ENCODE measurements around the gene POLR3E.

DNA sequence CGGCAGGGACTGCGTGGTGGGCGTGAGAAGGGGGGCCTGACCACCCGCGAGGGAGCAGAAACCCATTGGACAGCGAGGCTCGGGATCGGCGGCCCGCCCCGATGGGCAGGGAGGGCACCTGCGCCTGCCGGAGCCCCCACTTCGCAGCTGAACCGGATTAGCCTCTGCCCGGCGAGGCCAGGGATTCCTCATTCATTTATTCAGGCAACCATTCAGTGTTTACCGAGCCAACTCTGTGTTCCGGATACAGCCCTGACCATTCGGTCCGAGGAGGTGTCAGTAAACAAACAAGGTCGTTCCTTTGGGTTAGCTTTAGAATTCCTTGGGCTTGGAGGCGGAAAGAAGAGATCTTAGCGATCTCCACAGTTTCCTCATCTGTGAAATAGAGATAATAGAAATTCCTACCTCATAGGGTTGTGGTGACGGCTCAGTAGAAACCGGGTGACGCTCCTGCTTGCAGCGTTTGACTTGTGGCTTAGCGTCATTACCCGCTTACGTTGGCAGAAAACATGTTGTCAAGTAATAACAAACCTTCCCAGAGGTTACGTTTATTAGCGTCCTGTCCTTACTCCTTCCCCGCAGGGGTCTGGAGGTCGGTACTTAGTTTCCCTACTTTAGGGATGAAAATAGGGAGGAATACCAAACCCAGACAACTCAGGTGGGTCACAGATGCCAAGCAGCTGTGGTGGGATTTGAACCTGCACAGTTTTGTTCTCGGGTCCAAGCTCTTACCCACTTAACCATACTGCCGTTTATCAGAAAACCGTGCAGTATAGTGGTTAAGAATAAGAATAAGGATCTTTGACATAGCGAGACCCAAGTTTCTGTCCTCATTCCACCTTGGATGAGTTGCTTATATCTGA is 893 bp downstream of the POLR3E start:
- TF ChIP-seq, protein P1, sequence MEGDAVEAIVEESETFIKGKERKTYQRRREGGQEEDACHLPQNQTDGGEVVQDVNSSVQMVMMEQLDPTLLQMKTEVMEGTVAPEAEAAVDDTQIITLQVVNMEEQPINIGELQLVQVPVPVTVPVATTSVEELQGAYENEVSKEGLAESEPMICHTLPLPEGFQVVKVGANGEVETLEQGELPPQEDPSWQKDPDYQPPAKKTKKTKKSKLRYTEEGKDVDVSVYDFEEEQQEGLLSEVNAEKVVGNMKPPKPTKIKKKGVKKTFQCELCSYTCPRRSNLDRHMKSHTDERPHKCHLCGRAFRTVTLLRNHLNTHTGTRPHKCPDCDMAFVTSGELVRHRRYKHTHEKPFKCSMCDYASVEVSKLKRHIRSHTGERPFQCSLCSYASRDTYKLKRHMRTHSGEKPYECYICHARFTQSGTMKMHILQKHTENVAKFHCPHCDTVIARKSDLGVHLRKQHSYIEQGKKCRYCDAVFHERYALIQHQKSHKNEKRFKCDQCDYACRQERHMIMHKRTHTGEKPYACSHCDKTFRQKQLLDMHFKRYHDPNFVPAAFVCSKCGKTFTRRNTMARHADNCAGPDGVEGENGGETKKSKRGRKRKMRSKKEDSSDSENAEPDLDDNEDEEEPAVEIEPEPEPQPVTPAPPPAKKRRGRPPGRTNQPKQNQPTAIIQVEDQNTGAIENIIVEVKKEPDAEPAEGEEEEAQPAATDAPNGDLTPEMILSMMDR (IDR thresholded peaks at IDR 0.05; ENCODE audit: low read depth, low read length, poor library complexity, severe bottlenecking) = no peak
- TF ChIP-seq EZH2phosphoT487 (IDR thresholded peaks at IDR 0.05; ENCODE audit: borderline replicate concordance, low read length) = no peak

Measured in DOHH2 (cell line).